ENCODE results near the gene RNF215. TPM values are rescaled to one million over a fixed set of nuclear protein-coding genes. Genes with fewer than 3 reads are reported as not detected.

Gene RNF215
- total RNA-seq, 1 experiment from 2014 or later, result 48.8 TPM

- intact Hi-C loops (cut with micrococcal nuclease; ENCODE audit: unreplicated experiment), result loop anchor here (2.0 kb wide), 1 partner anchor 27 kb away; the partner anchor contains the start of gene SEC14L2
- peak; percentile 58 for DNase-seq
- TF ChIP-seq CTCF (IDR thresholded peaks at IDR 0.05; ENCODE audit: unreplicated experiment), result no peak
- H3K4me3 Mint-ChIP-seq (ENCODE audit: low read depth, unreplicated experiment), result peak overlapping the region; percentile 95
- no peaks in the 10 kb centered on the region for H3K27me3 Mint-ChIP-seq (ENCODE audit: unreplicated experiment)
- CTCF ChIA-PET, result interaction anchor here (0.6 to 2.7 kb wide), 7 partner anchors 26 to 355 kb away, joined by 4 to 12 read pairs (median 5); partner anchors contain the start of genes CCDC157, RNF215, SEC14L2 and SF3A1
- peaks cover 50% of the 10 kb centered on the region for H3K4me1 Mint-ChIP-seq (ENCODE audit: low read depth, unreplicated experiment)
- no peaks in the 10 kb centered on the region for H3K9me3 Mint-ChIP-seq (ENCODE audit: low read depth, unreplicated experiment)
- H3K36me3 Mint-ChIP-seq (ENCODE audit: insufficient read depth, unreplicated experiment), result peaks cover 80% of the 10 kb centered on the region
- H3K27ac Mint-ChIP-seq (ENCODE audit: unreplicated experiment), result peak overlapping the region; percentile 87
- BruUV-seq (replicated peaks), result no TSS peak
These were observed 36.2 kb upstream of the RNF215 start for GRCh38 chr22:30423301-30423958.

- peaks cover 50% of the 10 kb centered on the region for H3K4me1 Mint-ChIP-seq (ENCODE audit: low read depth, unreplicated experiment)
- H3K27ac Mint-ChIP-seq (ENCODE audit: unreplicated experiment), result peak overlapping the region; percentile 87
- H3K9me3 Mint-ChIP-seq (ENCODE audit: low read depth, unreplicated experiment), result no peaks in the 10 kb centered on the region
- no peaks in the 10 kb centered on the region for H3K27me3 Mint-ChIP-seq (ENCODE audit: unreplicated experiment)
- intact Hi-C loops (cut with micrococcal nuclease; ENCODE audit: unreplicated experiment), result loop anchor here (2.0 kb wide), 1 partner anchor 26 kb away; the partner anchor contains the start of gene SEC14L2
- peak overlapping the region; percentile 95 for H3K4me3 Mint-ChIP-seq (ENCODE audit: low read depth, unreplicated experiment)
- BruUV-seq (replicated peaks), result no TSS peak
- CTCF ChIA-PET, result interaction anchor here (0.6 to 2.7 kb wide), 4 partner anchors 18 to 167 kb away, joined by 4 to 12 read pairs (median 5); partner anchors contain the start of gene SEC14L2
- no peak for TF ChIP-seq CTCF (IDR thresholded peaks at IDR 0.05; ENCODE audit: unreplicated experiment)
- DNase-seq, result peak; percentile 78
- peaks cover 86% of the 10 kb centered on the region for H3K36me3 Mint-ChIP-seq (ENCODE audit: insufficient read depth, unreplicated experiment)
These were observed 35.5 kb upstream of the RNF215 start for GRCh38 chr22:30422481-30423300.

GRCh38 chr22:30421695-30422480 is 34.7 kb upstream of the RNF215 start:
- Mint-ChIP-seq H3K9me3 (ENCODE audit: low read depth, unreplicated experiment) (no peaks in the 10 kb centered on the region), H3K36me3 (ENCODE audit: insufficient read depth, unreplicated experiment) (peaks cover 83% of the 10 kb centered on the region), H3K27ac (ENCODE audit: unreplicated experiment) (peak overlapping the region; percentile 87), H3K4me3 (ENCODE audit: low read depth, unreplicated experiment) (peak overlapping the region; percentile 95), H3K4me1 (ENCODE audit: low read depth, unreplicated experiment) (peaks cover 49% of the 10 kb centered on the region), H3K27me3 (ENCODE audit: unreplicated experiment) (no peaks in the 10 kb centered on the region)
- BruUV-seq (replicated peaks), result no TSS peak
- TF ChIP-seq CTCF (IDR thresholded peaks at IDR 0.05; ENCODE audit: unreplicated experiment), result no peak
- DNase-seq, result peak; percentile 8
- CTCF ChIA-PET, result interaction anchor here (0.9 to 2.7 kb wide), 4 partner anchors 17 to 134 kb away, joined by 4 to 12 read pairs (median 4); partner anchors contain the start of genes RNF215 and SEC14L2
- intact Hi-C loops (cut with micrococcal nuclease; ENCODE audit: unreplicated experiment), result loop anchor here (2.0 kb wide), 1 partner anchor 25 kb away; the partner anchor contains the start of gene SEC14L2

All from Calu3 (cell line).